Activated T-cell treated with anti-CD3 and anti-CD28 coated beads for 4 hours (primary cell): ENCODE data around the gene GOLPH3.
"Not testable (repeated sequence)": the region's sequence is repeated elsewhere in the genome, so short reads cannot be mapped to it uniquely, and the experiment has no call there.

Experiments
- DNase-seq: peaks from one replicate; pipeline ENCODE4 v3.0.0-alpha.2; 2020

Gene GOLPH3

GRCh38 chr5:32174011-32174870 lies at the start of gene GOLPH3:
Gene GOLPH3 (minus strand): TSS chr5:32174319. CDS start chr5:32174034, 285 bp downstream.
- DNase-seq: peak; percentile 90

- no peak for DNase-seq
Observed at GRCh38 chr5:32222723-32223470, 48.8 kb upstream of the GOLPH3 start.

- no peak for DNase-seq
Observed at GRCh38 chr5:32217886-32218396, 43.8 kb upstream of the GOLPH3 start.

- not testable (repeated sequence) for DNase-seq
Observed at GRCh38 chr5:32214344-32214743, 40.2 kb upstream of the GOLPH3 start.

GRCh38 chr5:32210151-32210550 lies 36.0 kb upstream of the GOLPH3 start:
- no peak for DNase-seq

- DNase-seq: not testable (repeated sequence)
Observed at GRCh38 chr5:32208837-32209236, 34.7 kb upstream of the GOLPH3 start.

GRCh38 chr5:32207355-32207634 lies 33.2 kb upstream of the GOLPH3 start:
- no peak for DNase-seq

- no peak for DNase-seq
Observed at GRCh38 chr5:32206509-32207354, 32.6 kb upstream of the GOLPH3 start.

GRCh38 chr5:32206053-32206452 lies 31.9 kb upstream of the GOLPH3 start:
- DNase-seq: no peak

GRCh38 chr5:32202394-32202793 lies 28.3 kb upstream of the GOLPH3 start:
- no peak for DNase-seq

GRCh38 chr5:32201122-32201753 lies 27.1 kb upstream of the GOLPH3 start:
- DNase-seq: no peak

- DNase-seq: no peak
Observed at GRCh38 chr5:32197032-32197431, 22.9 kb upstream of the GOLPH3 start.

GRCh38 chr5:32195265-32195664 lies 21.1 kb upstream of the GOLPH3 start:
- DNase-seq: no peak

- DNase-seq: no peak
Observed at GRCh38 chr5:32193591-32193990, 19.5 kb upstream of the GOLPH3 start.

- no peak for DNase-seq
Observed at GRCh38 chr5:32190095-32190494, 16.0 kb upstream of the GOLPH3 start.

GRCh38 chr5:32187675-32188074 lies 13.6 kb upstream of the GOLPH3 start:
- no peak for DNase-seq

GRCh38 chr5:32182463-32183063 lies 8.4 kb upstream of the GOLPH3 start:
- no peak for DNase-seq

- no peak for DNase-seq
Observed at GRCh38 chr5:32173267-32174010, 680 bp downstream of the GOLPH3 start.

- no peak for DNase-seq
Observed at GRCh38 chr5:32172923-32173266, 1.2 kb downstream of the GOLPH3 start.

- DNase-seq: peak; percentile 5
Observed at GRCh38 chr5:32172186-32172911, 1.8 kb downstream of the GOLPH3 start.
